BLaER1 (cell line): ENCODE measurements around the gene PIK3R3.

Experiments used
- H3K27ac ChIP-seq: shearing (Covaris generic); formaldehyde crosslinking; 2 replicates; pipeline ENCODE4 v1.8.1; 2022
- H3K27me3 ChIP-seq: shearing (Covaris generic); formaldehyde crosslinking; 2 replicates; pipeline ENCODE4 v1.8.1; 2022
- H3K36me3 ChIP-seq: shearing (Covaris generic); formaldehyde crosslinking; 2 replicates; pipeline ENCODE4 v1.8.1; 2022
- H3K4me1 ChIP-seq: shearing (Covaris generic); formaldehyde crosslinking; 2 replicates; pipeline ENCODE4 v1.8.1; 2022
- H3K4me2 ChIP-seq: shearing (Covaris generic); formaldehyde crosslinking; 2 replicates; pipeline ENCODE4 v1.8.1; 2022
- H3K4me3 ChIP-seq: shearing (Covaris generic); formaldehyde crosslinking; 2 replicates; pipeline ENCODE4 v1.8.1; 2022
- H3K9ac ChIP-seq: shearing (Covaris generic); formaldehyde crosslinking; 2 replicates; pipeline ENCODE4 v1.8.1; 2022
- H3K9me3 ChIP-seq: shearing (Covaris generic); formaldehyde crosslinking; 2 replicates; pipeline ENCODE4 v1.8.1; 2022
- H4K20me1 ChIP-seq: shearing (Covaris generic); formaldehyde crosslinking; 2 replicates; pipeline ENCODE4 v1.8.1; 2022
- Cebpa-rat ChIP-seq: shearing (Covaris generic); IDR thresholded peaks from 2 replicates; pipeline ENCODE4 v1.8.1; 2022

The PIK3R3 gene

GRCh38 chr1:46017876-46018503, 114.4 kb downstream of the PIK3R3 start:
- H4K20me1 ChIP-seq: no peaks in the 10 kb centered on the region
- H3K4me2 ChIP-seq: no peak overlapping the region
- peaks cover 36% of the 10 kb centered on the region for H3K36me3 ChIP-seq
- no peak for TF ChIP-seq Cebpa-rat
- no peaks in the 10 kb centered on the region for H3K4me1 ChIP-seq
- H3K4me3 ChIP-seq: no peak overlapping the region
- no peaks in the 10 kb centered on the region for H3K27me3 ChIP-seq
- H3K9ac ChIP-seq: no peak overlapping the region
- no peaks in the 10 kb centered on the region for H3K9me3 ChIP-seq
- H3K27ac ChIP-seq: no peak overlapping the region

DNA sequence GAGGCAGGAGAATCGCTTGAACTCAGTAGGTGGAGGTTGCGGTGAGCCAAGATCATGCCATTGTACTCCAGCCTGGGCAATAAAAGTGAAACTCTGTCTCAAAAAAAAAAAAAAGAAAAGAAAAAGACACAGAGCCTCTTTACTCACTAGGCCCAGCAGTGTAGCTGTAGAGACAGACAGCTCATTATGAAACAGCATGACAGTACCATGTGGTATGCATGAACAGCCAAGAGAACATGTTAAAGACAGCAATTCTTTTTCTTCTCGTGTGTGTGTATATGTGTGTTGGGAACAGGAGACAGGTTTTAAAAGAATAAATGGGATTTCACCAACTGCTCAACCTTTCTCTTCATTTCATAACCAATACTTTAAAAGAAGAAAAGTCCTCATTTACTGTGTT, 118.8 kb downstream of the PIK3R3 start:
- no peaks in the 10 kb centered on the region for H4K20me1 ChIP-seq
- peaks cover 47% of the 10 kb centered on the region for H3K36me3 ChIP-seq
- no peaks in the 10 kb centered on the region for H3K9me3 ChIP-seq
- H3K4me3 ChIP-seq: no peak overlapping the region
- H3K9ac ChIP-seq: no peak overlapping the region
- no peak overlapping the region for H3K27ac ChIP-seq
- no peaks in the 10 kb centered on the region for H3K27me3 ChIP-seq
- no peak overlapping the region for H3K4me2 ChIP-seq
- no peak for TF ChIP-seq Cebpa-rat
- H3K4me1 ChIP-seq: no peaks in the 10 kb centered on the region

- H3K36me3 ChIP-seq: peaks cover 61% of the 10 kb centered on the region
- H3K4me1 ChIP-seq: no peaks in the 10 kb centered on the region
- H3K27ac ChIP-seq: no peak overlapping the region
- TF ChIP-seq Cebpa-rat: no peak
- H4K20me1 ChIP-seq: no peaks in the 10 kb centered on the region
- no peak overlapping the region for H3K4me2 ChIP-seq
- H3K9ac ChIP-seq: no peak overlapping the region
- H3K4me3 ChIP-seq: no peak overlapping the region
- no peaks in the 10 kb centered on the region for H3K9me3 ChIP-seq
- H3K27me3 ChIP-seq: no peaks in the 10 kb centered on the region
These were observed 120.2 kb downstream of the PIK3R3 start for GRCh38 chr1:46012236-46012635.

- Histone ChIP-seq H3K9ac (no peak overlapping the region), H3K4me1 (no peaks in the 10 kb centered on the region), H3K27ac (no peak overlapping the region), H4K20me1 (no peaks in the 10 kb centered on the region), H3K4me3 (no peak overlapping the region), H3K27me3 (no peaks in the 10 kb centered on the region), H3K9me3 (no peaks in the 10 kb centered on the region), H3K36me3 (peaks cover 71% of the 10 kb centered on the region), H3K4me2 (no peak overlapping the region)
- no peak for TF ChIP-seq Cebpa-rat
These were observed 121.2 kb downstream of the PIK3R3 start for GRCh38 chr1:46011121-46011695.

DNA sequence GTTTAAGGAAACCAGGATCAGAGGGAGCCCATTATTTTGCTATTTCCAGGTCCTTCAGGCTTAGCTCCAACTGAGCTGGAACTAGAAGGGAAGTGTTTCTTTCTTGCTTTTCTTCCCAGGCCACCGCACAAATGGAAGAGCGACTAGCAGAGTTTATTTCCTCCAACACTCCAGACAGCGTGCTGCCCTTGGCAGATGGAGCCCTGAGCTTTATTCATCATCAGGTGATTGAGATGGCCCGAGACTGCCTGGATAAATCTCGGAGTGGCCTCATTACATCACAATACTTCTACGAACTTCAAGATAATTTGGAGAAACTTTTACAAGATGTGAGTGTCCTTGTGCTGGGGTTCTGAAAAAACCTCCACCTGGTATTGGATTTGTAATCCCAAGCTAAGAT, 121.8 kb downstream of the PIK3R3 start:
- no peak for TF ChIP-seq Cebpa-rat
- H3K9ac ChIP-seq: no peak overlapping the region
- H4K20me1 ChIP-seq: no peaks in the 10 kb centered on the region
- no peaks in the 10 kb centered on the region for H3K4me1 ChIP-seq
- H3K27me3 ChIP-seq: no peaks in the 10 kb centered on the region
- no peaks in the 10 kb centered on the region for H3K9me3 ChIP-seq
- peaks cover 77% of the 10 kb centered on the region for H3K36me3 ChIP-seq
- no peak overlapping the region for H3K4me2 ChIP-seq
- H3K4me3 ChIP-seq: no peak overlapping the region
- no peak overlapping the region for H3K27ac ChIP-seq

GRCh38 chr1:46008585-46008984, 123.8 kb downstream of the PIK3R3 start:
- no peak overlapping the region for H3K9ac ChIP-seq
- peaks cover 86% of the 10 kb centered on the region for H3K36me3 ChIP-seq
- no peaks in the 10 kb centered on the region for H3K27me3 ChIP-seq
- no peaks in the 10 kb centered on the region for H3K9me3 ChIP-seq
- H4K20me1 ChIP-seq: no peaks in the 10 kb centered on the region
- H3K4me1 ChIP-seq: no peaks in the 10 kb centered on the region
- no peak overlapping the region for H3K4me3 ChIP-seq
- no peak for TF ChIP-seq Cebpa-rat
- no peak overlapping the region for H3K27ac ChIP-seq
- no peak overlapping the region for H3K4me2 ChIP-seq

- Histone ChIP-seq H3K4me1 (no peaks in the 10 kb centered on the region), H4K20me1 (no peaks in the 10 kb centered on the region), H3K4me3 (no peak overlapping the region), H3K4me2 (no peak overlapping the region), H3K9me3 (no peaks in the 10 kb centered on the region), H3K27me3 (no peaks in the 10 kb centered on the region), H3K36me3 (peaks cover 89% of the 10 kb centered on the region), H3K9ac (no peak overlapping the region), H3K27ac (no peak overlapping the region)
- TF ChIP-seq Cebpa-rat: no peak
These were observed 126.8 kb downstream of the PIK3R3 start for GRCh38 chr1:46005594-46005993.

- no peaks in the 10 kb centered on the region for H3K4me1 ChIP-seq
- TF ChIP-seq Cebpa-rat: no peak
- no peaks in the 10 kb centered on the region for H4K20me1 ChIP-seq
- H3K9me3 ChIP-seq: no peaks in the 10 kb centered on the region
- H3K9ac ChIP-seq: no peak overlapping the region
- no peak overlapping the region for H3K4me2 ChIP-seq
- H3K27ac ChIP-seq: no peak overlapping the region
- peaks cover 87% of the 10 kb centered on the region for H3K36me3 ChIP-seq
- H3K27me3 ChIP-seq: no peaks in the 10 kb centered on the region
- H3K4me3 ChIP-seq: no peak overlapping the region
These were observed 127.9 kb downstream of the PIK3R3 start for GRCh38 chr1:46004492-46004891.

DNA sequence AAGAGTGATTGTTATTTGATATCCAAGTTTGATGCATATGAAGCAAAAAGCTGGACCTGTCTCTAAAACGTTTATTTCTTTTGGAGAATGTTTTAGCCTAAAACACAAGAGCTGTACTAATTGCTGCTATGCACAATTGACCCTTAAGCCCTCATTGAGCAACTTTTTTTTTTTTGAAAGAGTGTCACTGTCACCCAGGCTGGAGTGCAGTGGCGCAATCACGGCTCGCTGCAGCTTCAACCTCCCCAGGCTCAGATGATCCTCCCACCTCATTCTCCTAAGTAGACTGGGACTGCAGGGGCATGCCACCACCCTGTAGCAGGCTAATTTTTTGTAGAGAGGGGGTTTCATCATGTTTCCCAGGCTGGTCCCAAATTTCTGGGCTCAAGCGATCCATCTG, 129.1 kb downstream of the PIK3R3 start:
- no peak for TF ChIP-seq Cebpa-rat
- no peaks in the 10 kb centered on the region for H3K4me1 ChIP-seq
- H3K9ac ChIP-seq: no peak overlapping the region
- peaks cover 82% of the 10 kb centered on the region for H3K36me3 ChIP-seq
- no peaks in the 10 kb centered on the region for H3K27me3 ChIP-seq
- no peak overlapping the region for H3K27ac ChIP-seq
- no peak overlapping the region for H3K4me2 ChIP-seq
- no peaks in the 10 kb centered on the region for H4K20me1 ChIP-seq
- H3K4me3 ChIP-seq: no peak overlapping the region
- H3K9me3 ChIP-seq: no peaks in the 10 kb centered on the region

DNA sequence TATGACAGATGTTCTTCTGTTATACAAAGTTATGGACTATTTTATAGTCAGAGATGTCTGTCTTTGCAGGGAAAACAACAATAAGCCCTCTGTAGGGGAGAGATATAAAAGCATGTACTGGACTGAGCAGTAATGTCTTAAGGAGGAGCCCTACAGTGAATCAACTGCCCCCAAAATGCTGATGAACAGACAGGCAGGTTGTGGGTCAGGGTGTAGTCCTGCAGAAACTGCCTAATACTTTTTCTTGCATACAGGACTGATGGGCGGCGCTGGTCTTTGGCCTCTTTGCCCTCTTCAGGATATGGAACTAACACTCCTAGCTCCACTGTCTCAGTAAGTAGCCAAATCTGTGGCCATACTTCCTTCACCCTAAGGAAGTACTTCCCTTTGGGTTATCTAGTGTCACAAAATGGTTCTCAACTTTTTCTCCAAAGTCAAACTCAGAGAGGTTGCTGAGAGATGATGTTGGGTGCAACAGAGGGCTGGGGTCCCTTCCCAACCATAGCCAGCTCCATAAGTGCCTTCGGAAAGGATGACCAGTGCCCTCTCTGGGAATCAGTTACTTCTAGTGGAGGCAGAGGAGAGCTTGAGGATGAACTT, 129.8 kb downstream of the PIK3R3 start:
- no peak overlapping the region for H3K27ac ChIP-seq
- no peak overlapping the region for H3K4me2 ChIP-seq
- no peak overlapping the region for H3K4me3 ChIP-seq
- H4K20me1 ChIP-seq: no peaks in the 10 kb centered on the region
- H3K27me3 ChIP-seq: no peaks in the 10 kb centered on the region
- H3K4me1 ChIP-seq: no peaks in the 10 kb centered on the region
- H3K9ac ChIP-seq: no peak overlapping the region
- H3K36me3 ChIP-seq: peaks cover 75% of the 10 kb centered on the region
- no peaks in the 10 kb centered on the region for H3K9me3 ChIP-seq
- no peak for TF ChIP-seq Cebpa-rat
